Spleen (tissue), 11 donors: ENCODE measurements around the gene NUBP2. TPM values are rescaled to one million over a fixed set of nuclear protein-coding genes. Genes with fewer than 3 reads are reported as not detected.

ENCODE experiments used
- DNase-seq: peaks from one replicate; pipeline ENCODE4 v3.0.0-alpha.2; 2020
- H3K27ac ChIP-seq, 8 donors: fragments of 200-600 bp; sonication (generic) in 7 of 8; 1 replicate in 4 of 8; 2 replicates in 4 of 8; pipeline versions ENCODE4 v1.5.0 to v1.8.0; 2016 to 2021; ENCODE audit warnings: inconsistent platforms in 4 of 8, mild to moderate bottlenecking in 4 of 8, moderate library complexity in 1 of 8
- H3K27me3 ChIP-seq, 7 donors: fragments of 200-600 bp; sonication (generic) in 6 of 7; replicated peaks in 1 of 7; 1 replicate in 4 of 7; 2 replicates in 3 of 7; pipeline versions ENCODE4 v1.5.0 to v1.8.0; 2016 to 2021; ENCODE audit warnings: inconsistent platforms in 3 of 7, mild to moderate bottlenecking in 1 of 7
- H3K36me3 ChIP-seq, 6 donors: fragments of 200-600 bp; sonication (generic) in 5 of 6; 1 replicate in 4 of 6; 2 replicates in 2 of 6; pipeline versions ENCODE4 v1.5.0 to v1.8.0; 2016 to 2021; ENCODE audit warnings: inconsistent platforms in 2 of 6
- H3K4me1 ChIP-seq, 6 donors: fragments of 200-600 bp; sonication (generic) in 5 of 6; 1 replicate in 3 of 6; 2 replicates in 3 of 6; pipeline versions ENCODE4 v1.5.0 to v1.8.0; 2016 to 2021; ENCODE audit warnings: inconsistent platforms in 3 of 6
- H3K4me3 ChIP-seq, 8 donors: fragments of 200-600 bp; sonication (generic) in 7 of 8; 1 replicate in 4 of 8; 2 replicates in 4 of 8; pipeline versions ENCODE4 v1.5.0 to v1.8.0; 2016 to 2021; ENCODE audit warnings: inconsistent platforms in 4 of 8, mild to moderate bottlenecking in 4 of 8, moderate library complexity in 2 of 8
- H3K9me3 ChIP-seq, 8 donors: fragments of 200-600 bp; sonication (generic) in 7 of 8; 1 replicate in 4 of 8; 2 replicates in 4 of 8; pipeline versions ENCODE4 v1.5.0 to v1.8.0; 2016 to 2021; ENCODE audit warnings: inconsistent platforms in 4 of 8
- CTCF ChIP-seq, 11 experiments: fragments of 200-600 bp in 7 of 11; fragments of 450-650 bp in 4 of 11; sonication (generic) in 4 of 11; IDR thresholded peaks in 8 of 11; conservative IDR thresholded peaks in 3 of 11; 1 replicate in 7 of 11; 2 replicates in 4 of 11; pipeline versions ENCODE4 v1.4.0 to v1.8.0; 2016 to 2021; ENCODE audit warnings: antibody characterized with exemption in 11 of 11, inconsistent platforms in 4 of 11, mild to moderate bottlenecking in 1 of 11
- POLR2A ChIP-seq, 3 donors: fragments of 450-650 bp; IDR thresholded peaks; one replicate each; pipeline ENCODE4 v1.5.1; 2017; ENCODE audit warnings: antibody characterized with exemption in 3 of 3, mild to moderate bottlenecking in 1 of 3
- POLR2AphosphoS5 ChIP-seq, 3 donors: sonication (generic); formaldehyde crosslinking; IDR thresholded peaks; one replicate each; pipeline ENCODE4 v1.5.1; 2017; ENCODE audit warnings: antibody characterized with exemption in 3 of 3
- WGBS, 5 donors: extraction: QIAGEN DNeasy Blood & Tissue Kit in 3 of 5; methylation state at CpG; one replicate each; pipeline versions ENCODE4 v1.1.5 to v1.1.7; 2013 to 2018; 5-methylcytosine and 5-hydroxymethylcytosine counted together
- intact Hi-C: fragments of 100-400 bp; cut with DNase I; formaldehyde crosslinking; loops from one replicate; pipeline ENCODE4 v1.15.0; 2023; ENCODE audit warnings: low total_unique reads
- polyA plus RNA-seq, 3 donors: library from polyadenylated mRNA; stranded (reverse); fragments of 200-250 nt; gene quantifications; one replicate each; pipeline ENCODE4 v1.2.1, GENCODE V29; 2013
- total RNA-seq, 7 donors: library from RNA; depleted of rRNA in 3 of 7; stranded (reverse); fragments of >200 nt in 3 of 7; fragmentation: NEBNext Ultra II Directional in 4 of 7; extraction: Animal tissue kit (Norgen Biotek cat#: 25700) in 4 of 7; gene quantifications; one replicate each; pipeline versions ENCODE4 v1.1.0 to v1.2.1, GENCODE V29; 2016 to 2021
- donor health status: healthy with polysubstance abuse.
- donor health status: DM: no; HTN: no; CAD: no; lungs with moderate emphysema.
- donor health status: DM: no; HTN: no; CAD: no.
- donor health status: Bipolar disorder and iron deficiency.
- donor health status: healthy.
- donor health status: DM: no; HTN: no; CAD: no.
- donor health status: DM: yes; HTN: yes; CAD: no.

NUBP2 gene
- total and polyA plus RNA-seq, 10 donors, result 37.5 to 103 (median 57.3) TPM

GRCh38 chr16:1773703-1774447 lies 8.9 kb upstream of the NUBP2 start:
- intact Hi-C loops, result no loop called here
- TF ChIP-seq POLR2AphosphoS5 (IDR thresholded peaks at IDR 0.05) (peak in 1 of 3 donors; percentile 20), POLR2A (IDR thresholded peaks at IDR 0.05) (no peak)
- DNase-seq, result no peak
- no peaks in the 10 kb centered on the region for H3K27me3 ChIP-seq
- 3 to 21% (median 18%) methylated on average over 18 to 45 of the region's 45 CpGs for WGBS, 5 donors
- H3K9me3 ChIP-seq, result no peaks in the 10 kb centered on the region
- H3K27ac ChIP-seq, result peak overlapping the region; percentile 89 to 97 (median 96)
- peaks cover 0 to 53% (median 36%) of the 10 kb centered on the region in 6 donors for H3K36me3 ChIP-seq
- peak overlapping the region; percentile 96 to 100 (median 99) for H3K4me3 ChIP-seq
- H3K4me1 ChIP-seq, result peaks cover 23 to 91% (median 43%) of the 10 kb centered on the region in 6 donors

DNA sequence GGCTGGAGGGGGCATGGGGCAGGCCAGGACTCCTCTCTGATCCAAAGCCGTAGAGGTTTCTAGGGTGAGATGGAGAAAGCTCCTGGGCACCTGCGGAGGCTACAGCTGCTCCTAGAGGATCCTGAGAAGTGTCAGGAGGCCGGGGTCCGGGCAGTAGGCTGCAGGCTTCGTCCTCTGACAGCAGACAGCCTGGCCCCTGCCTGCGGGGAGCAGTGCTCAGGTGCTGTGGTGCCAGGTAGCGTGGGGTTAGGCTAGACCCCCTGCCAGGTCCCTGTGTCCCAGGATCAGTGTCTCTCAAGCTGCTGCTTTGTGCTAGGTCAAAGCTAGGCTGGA lies 8.3 kb upstream of the NUBP2 start:
- peaks cover 0 to 53% (median 32%) of the 10 kb centered on the region in 6 donors for H3K36me3 ChIP-seq
- no peaks in the 10 kb centered on the region for H3K27me3 ChIP-seq
- H3K4me1 ChIP-seq, result peaks cover 23 to 91% (median 41%) of the 10 kb centered on the region in 6 donors
- H3K27ac ChIP-seq, result peak overlapping the region in 6 of 8 donors; percentile 92 to 97 (median 96)
- no peak for DNase-seq
- no peaks in the 10 kb centered on the region for H3K9me3 ChIP-seq
- peak overlapping the region in 6 of 8 donors; percentile 96 to 100 (median 98) for H3K4me3 ChIP-seq
- WGBS, 5 donors, result 85 to 96% (median 90%) methylated on average over 4 to 7 of the region's 7 CpGs
- no peak for TF ChIP-seq CTCF (IDR thresholded peaks at IDR 0.05 in 8 of 11, conservative IDR thresholded peaks at IDR 0.05 in 3 of 11)
- TF ChIP-seq POLR2AphosphoS5 (IDR thresholded peaks at IDR 0.05), result no peak
- TF ChIP-seq POLR2A (IDR thresholded peaks at IDR 0.05), result no peak
- intact Hi-C loops, result no loop called here

- Histone ChIP-seq H3K4me1 (peaks cover 24 to 91% (median 40%) of the 10 kb centered on the region in 6 donors), H3K36me3 (peaks cover 0 to 55% (median 33%) of the 10 kb centered on the region in 6 donors), H3K27me3 (no peaks in the 10 kb centered on the region), H3K4me3 (peak overlapping the region in 1 of 8 donors; percentile 98), H3K9me3 (no peaks in the 10 kb centered on the region), H3K27ac (peak overlapping the region in 2 of 8 donors; percentile 96 to 97)
- intact Hi-C loops, result no loop called here
- whole genome bisulfite sequencing, 5 donors, result 94 to 97% (median 95%) methylated on average over 25 to 30 of the region's 30 CpGs
- DNase-seq, result no peak
- TF ChIP-seq POLR2AphosphoS5 (IDR thresholded peaks at IDR 0.05) (peak in 1 of 3 donors; percentile 13), POLR2A (IDR thresholded peaks at IDR 0.05) (no peak)
Observed at GRCh38 chr16:1775006-1775845, 7.5 kb upstream of the NUBP2 start.

GRCh38 chr16:1775846-1776671 lies 6.7 kb upstream of the NUBP2 start:
- TF ChIP-seq POLR2AphosphoS5 (IDR thresholded peaks at IDR 0.05) (peak; percentile 4 to 69 (median 25)), POLR2A (IDR thresholded peaks at IDR 0.05) (no peak), CTCF (IDR thresholded peaks at IDR 0.05 in 8 of 11, conservative IDR thresholded peaks at IDR 0.05 in 3 of 11) (no peak)
- Histone ChIP-seq H3K36me3 (peaks cover 0 to 64% (median 36%) of the 10 kb centered on the region in 6 donors), H3K4me3 (no peak overlapping the region), H3K9me3 (no peaks in the 10 kb centered on the region), H3K27me3 (no peaks in the 10 kb centered on the region), H3K27ac (no peak overlapping the region), H3K4me1 (peaks cover 27 to 91% (median 41%) of the 10 kb centered on the region in 6 donors)
- intact Hi-C loops, result no loop called here
- 73 to 88% (median 86%) methylated on average over 13 to 28 of the region's 28 CpGs for WGBS, 5 donors
- DNase-seq, result no peak
